HFF-Myc (cell line): Measurements from ENCODE around the gene MEA1.
A peak's percentile ranks its signal among the peaks of the same experiment; 100 is the strongest.

Source experiments
- DNase-seq: peaks from one replicate; pipeline ENCODE4 v3.0.0-alpha.2; 2011; ENCODE audit warnings: low read depth; ENCODE audit errors: extremely low read depth
- H3K4me3 ChIP-seq: replicated peaks from 2 replicates; pipeline ENCODE4 v1.5.1; 2011; ENCODE audit warnings: low read depth, mild to moderate bottlenecking, control low read depth, low read length
- TF ChIP-seq, protein P1 (sequence below): IDR thresholded peaks from 2 replicates; pipeline ENCODE4 v1.5.1; 2012; ENCODE audit warnings: mild to moderate bottlenecking, low read depth, low read length, control low read depth; ENCODE audit errors: missing control alignments

The MEA1 gene

DNA sequence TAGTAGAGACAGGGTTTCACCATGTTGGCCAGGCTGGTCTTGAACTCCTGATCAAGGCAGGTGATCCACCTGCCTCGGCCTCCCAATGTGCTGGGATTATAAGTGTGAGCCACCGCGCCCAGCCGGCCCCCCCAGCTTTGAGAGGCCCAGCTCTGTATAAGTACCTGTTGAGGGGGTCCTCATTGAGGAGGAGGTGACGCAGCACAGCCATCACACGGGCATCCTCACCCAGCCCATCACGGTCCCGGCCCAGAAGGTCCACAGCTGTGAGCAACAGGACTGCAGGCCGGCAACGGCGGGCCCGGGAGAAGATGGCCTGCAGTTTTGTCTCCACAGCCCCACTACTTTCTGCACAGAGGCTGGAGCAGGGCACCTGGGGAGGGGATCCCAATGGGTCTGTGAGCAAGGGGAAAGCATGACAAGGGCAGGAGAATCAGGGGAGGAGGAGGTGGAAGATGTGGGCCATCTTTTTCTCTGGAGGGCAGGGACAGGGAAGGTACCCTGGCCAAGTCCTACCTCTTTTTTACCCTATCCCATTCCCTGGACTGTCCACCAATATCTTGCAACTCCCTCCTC is 45.5 kb downstream of the MEA1 start:
- DNase-seq = no peak
- H3K4me3 ChIP-seq = no peak overlapping the region
- TF ChIP-seq, protein P1, sequence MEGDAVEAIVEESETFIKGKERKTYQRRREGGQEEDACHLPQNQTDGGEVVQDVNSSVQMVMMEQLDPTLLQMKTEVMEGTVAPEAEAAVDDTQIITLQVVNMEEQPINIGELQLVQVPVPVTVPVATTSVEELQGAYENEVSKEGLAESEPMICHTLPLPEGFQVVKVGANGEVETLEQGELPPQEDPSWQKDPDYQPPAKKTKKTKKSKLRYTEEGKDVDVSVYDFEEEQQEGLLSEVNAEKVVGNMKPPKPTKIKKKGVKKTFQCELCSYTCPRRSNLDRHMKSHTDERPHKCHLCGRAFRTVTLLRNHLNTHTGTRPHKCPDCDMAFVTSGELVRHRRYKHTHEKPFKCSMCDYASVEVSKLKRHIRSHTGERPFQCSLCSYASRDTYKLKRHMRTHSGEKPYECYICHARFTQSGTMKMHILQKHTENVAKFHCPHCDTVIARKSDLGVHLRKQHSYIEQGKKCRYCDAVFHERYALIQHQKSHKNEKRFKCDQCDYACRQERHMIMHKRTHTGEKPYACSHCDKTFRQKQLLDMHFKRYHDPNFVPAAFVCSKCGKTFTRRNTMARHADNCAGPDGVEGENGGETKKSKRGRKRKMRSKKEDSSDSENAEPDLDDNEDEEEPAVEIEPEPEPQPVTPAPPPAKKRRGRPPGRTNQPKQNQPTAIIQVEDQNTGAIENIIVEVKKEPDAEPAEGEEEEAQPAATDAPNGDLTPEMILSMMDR = no peak

DNA sequence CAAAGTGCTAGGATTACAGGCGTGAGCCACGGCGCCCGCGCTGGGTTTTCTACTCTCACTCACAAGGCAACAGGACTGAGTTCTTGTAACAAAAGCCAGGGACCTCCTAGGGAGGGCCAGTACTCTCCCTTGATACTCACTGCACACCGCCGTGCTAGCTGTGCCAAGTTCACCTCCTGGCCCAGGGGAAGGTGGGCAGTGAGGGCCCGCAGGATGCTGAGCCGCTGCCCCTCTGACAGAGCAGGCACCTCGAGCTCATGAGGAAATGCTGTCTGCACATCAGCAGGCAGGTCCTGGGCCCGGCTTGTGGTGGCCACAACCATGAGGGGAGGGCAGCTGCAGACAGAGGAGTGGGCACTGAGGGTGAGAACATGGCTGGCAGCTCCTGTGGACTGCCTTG is 46.5 kb downstream of the MEA1 start:
- H3K4me3 ChIP-seq = no peak overlapping the region
- TF ChIP-seq, protein P1 = no peak
- no peak for DNase-seq

DNA sequence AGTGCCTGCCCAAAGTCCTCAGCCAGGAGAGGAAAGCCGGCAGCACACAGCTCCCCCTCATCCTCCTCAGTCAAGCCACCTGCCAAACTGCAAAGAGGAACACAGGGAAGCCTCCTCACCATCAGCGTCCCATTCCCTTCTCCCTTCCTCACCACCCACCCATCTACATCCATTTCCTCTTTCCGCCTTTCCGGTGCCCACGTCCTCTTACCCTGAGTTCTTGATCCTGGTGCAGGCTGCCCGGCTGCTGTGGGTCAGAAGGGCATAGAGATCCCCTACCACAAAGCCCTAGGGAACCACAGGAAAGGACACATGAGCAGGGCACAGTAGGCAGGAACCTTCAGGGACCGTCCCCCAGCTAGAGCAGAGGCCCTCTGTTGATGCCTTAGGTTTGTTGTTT is 47.2 kb downstream of the MEA1 start:
- DNase-seq = no peak
- TF ChIP-seq, protein P1 = no peak
- no peak overlapping the region for H3K4me3 ChIP-seq

DNA sequence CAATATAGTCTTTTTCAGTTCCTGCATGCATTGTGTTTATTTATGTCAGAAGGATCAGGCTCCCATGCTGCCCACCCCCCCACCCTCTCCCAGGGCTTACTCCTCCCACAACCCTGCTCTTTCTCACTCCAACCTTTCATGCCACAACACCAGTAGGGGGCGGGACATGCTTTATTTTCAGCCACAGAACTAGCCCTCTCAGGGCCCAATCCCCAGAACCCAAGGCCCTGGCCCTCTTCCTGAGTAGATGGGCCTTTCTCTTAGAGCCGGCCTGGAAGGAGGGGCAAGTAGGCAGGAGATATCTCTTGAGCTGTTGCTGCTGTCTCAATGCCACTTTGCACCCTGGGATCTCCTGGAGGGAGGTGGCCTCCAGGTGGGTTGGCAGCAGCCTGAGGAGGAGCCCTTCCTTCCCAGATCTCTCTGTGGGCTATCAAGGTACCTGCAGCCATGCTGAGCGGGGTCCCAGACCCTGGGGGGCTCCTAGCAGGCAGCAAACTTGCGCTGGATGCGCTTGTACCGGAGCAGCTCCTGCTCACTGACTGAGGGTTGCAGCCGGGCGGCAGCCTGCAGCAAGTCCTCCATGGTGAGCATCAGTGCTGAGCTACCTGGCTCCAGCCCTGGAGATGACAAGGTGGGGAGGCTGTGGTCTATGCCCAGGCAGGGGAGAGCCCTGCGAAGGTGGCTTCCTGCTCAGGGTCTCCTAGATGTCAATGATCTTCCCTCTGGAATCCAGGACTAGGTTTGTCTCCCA is 49.7 kb downstream of the MEA1 start:
- no peak for DNase-seq
- H3K4me3 ChIP-seq = no peak overlapping the region
- TF ChIP-seq, protein P1 = peak; percentile 46

DNA sequence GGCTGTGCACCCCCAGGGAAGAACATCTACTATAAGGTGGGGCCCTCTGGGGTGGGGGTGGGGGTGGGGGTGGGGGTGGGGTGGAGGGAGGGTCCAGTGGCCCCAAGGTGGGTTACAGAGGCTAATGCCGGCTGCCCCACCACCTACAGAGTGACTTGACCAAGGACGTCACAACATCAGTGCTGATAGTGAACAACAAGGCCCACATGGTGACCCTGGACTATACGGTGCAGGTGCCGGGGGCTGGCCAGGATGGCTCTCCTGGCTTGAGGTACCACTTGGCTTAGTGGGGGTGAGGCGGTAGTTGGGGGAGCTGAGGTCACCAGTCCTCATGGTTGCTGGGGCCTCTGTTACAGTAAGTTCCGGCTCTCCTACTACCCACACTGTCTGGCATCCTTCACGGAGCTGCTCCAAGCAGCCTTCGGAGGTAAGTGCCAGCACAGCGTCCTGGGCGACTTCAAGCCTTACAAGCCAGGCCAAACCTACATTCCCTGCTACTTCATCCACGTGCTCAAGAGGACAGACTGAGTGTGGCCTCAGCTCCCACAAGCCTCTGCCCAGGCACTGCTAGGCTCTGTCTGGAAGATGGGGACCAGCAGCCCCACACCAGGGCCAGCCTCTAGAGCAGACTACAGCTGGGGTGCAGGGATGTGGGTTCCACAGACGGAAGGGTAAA is 50.4 kb downstream of the MEA1 start:
- TF ChIP-seq, protein P1 = no peak
- H3K4me3 ChIP-seq = no peak overlapping the region
- DNase-seq = no peak

DNA sequence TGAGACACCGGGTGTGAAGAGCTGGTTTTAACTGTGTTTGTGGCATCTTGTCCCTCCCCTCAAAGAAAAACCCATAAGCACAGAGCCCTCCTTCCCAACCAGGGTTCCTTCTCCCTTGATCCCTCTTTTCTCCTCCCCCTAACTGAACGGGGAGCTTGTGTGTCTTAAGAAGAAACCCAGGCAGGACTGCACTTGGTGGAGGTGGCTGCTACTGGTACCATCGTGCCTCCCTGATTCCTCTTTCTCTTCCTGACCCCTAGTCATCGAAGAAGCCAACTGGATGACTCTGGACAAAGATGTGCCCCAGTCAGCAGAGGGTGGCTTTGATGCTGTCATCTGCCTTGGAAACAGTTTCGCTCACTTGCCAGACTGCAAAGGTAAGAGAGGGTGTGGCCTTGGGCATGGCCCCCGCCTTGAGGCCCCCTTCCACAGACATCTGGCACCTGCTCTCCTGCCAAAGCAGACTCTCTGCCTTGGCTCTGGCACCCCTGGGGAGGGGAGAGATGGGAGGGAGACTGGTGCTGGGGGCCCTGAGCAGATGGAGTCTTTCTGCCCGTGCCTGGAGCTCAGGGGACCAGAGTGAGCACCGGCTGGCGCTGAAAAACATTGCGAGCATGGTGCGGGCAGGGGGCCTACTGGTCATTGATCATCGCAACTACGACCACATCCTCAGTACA is 51.1 kb downstream of the MEA1 start:
- TF ChIP-seq, protein P1 = no peak
- H3K4me3 ChIP-seq = no peak overlapping the region
- no peak for DNase-seq
